Ishikawa (cell line): ENCODE data around the gene CSNK1A1L.

Experiments used
- CEBPB ChIP-seq: IDR thresholded peaks from 2 replicates; pipeline ENCODE4 v1.6.1; 2012
- CREB1 ChIP-seq: IDR thresholded peaks from 2 replicates; pipeline ENCODE4 v1.6.1; 2012; ENCODE audit warnings: low read depth
- EGR1 ChIP-seq: IDR thresholded peaks from 2 replicates; pipeline ENCODE4 v1.6.1; 2012
- EP300 ChIP-seq: IDR thresholded peaks from 2 replicates; pipeline ENCODE4 v1.6.1; 2012; ENCODE audit warnings: borderline replicate concordance
- FOXM1 ChIP-seq: IDR thresholded peaks from 2 replicates; pipeline ENCODE4 v1.6.1; 2012; ENCODE audit warnings: low read depth, borderline replicate concordance
- MAX ChIP-seq: IDR thresholded peaks from 2 replicates; pipeline ENCODE4 v1.6.1; 2012
- NFIC ChIP-seq: IDR thresholded peaks from 2 replicates; pipeline ENCODE4 v1.6.1; 2012
- RAD21 ChIP-seq: IDR thresholded peaks from 2 replicates; pipeline ENCODE4 v1.6.1; 2012; ENCODE audit warnings: low read depth
- REST ChIP-seq: IDR thresholded peaks from 2 replicates; pipeline ENCODE4 v1.6.1; 2012; ENCODE audit warnings: low read depth, mild to moderate bottlenecking
- TAF1 ChIP-seq: IDR thresholded peaks from 2 replicates; pipeline ENCODE4 v1.6.1; 2012; ENCODE audit warnings: low read depth, mild to moderate bottlenecking
- TCF12 ChIP-seq: IDR thresholded peaks from 2 replicates; pipeline ENCODE4 v1.6.1; 2012; ENCODE audit warnings: low read depth
- TEAD4 ChIP-seq: IDR thresholded peaks from 2 replicates; pipeline ENCODE4 v1.6.1; 2012
- USF1 ChIP-seq: IDR thresholded peaks from 2 replicates; pipeline ENCODE4 v1.6.1; 2012
- YY1 ChIP-seq: IDR thresholded peaks from 2 replicates; pipeline ENCODE4 v1.6.1; 2012; ENCODE audit warnings: low read depth
- ZBTB7A ChIP-seq: IDR thresholded peaks from 2 replicates; pipeline ENCODE4 v1.6.1; 2012; ENCODE audit warnings: low read depth

Gene CSNK1A1L

GRCh38 chr13:37105251-37105714, at the start of gene CSNK1A1L:
CSNK1A1L (minus strand) TSS chr13:37105664; CDS start chr13:37105256, 408 bp downstream.
- TF ChIP-seq TCF12 (no peak), RAD21 (no peak), EGR1 (no peak), MAX (no peak), REST (no peak), NFIC (no peak)

GRCh38 chr13:37149380-37149779, 43.9 kb upstream of the CSNK1A1L start:
- TF ChIP-seq YY1 (no peak), TCF12 (no peak), ZBTB7A (no peak), EP300 (no peak), CREB1 (no peak), TEAD4 (no peak), CEBPB (no peak)

GRCh38 chr13:37148501-37148900, 43.0 kb upstream of the CSNK1A1L start:
- no peak for TF ChIP-seq EP300
- TF ChIP-seq REST: no peak
- TF ChIP-seq NFIC: no peak
- TF ChIP-seq EGR1: no peak
- TF ChIP-seq YY1: no peak
- TF ChIP-seq TAF1: no peak
- no peak for TF ChIP-seq MAX
- TF ChIP-seq CEBPB: no peak
- TF ChIP-seq TEAD4: no peak
- no peak for TF ChIP-seq RAD21
- no peak for TF ChIP-seq FOXM1
- no peak for TF ChIP-seq CREB1

- TF ChIP-seq TCF12: no peak
- no peak for TF ChIP-seq TAF1
- TF ChIP-seq CEBPB: no peak
- no peak for TF ChIP-seq RAD21
- TF ChIP-seq EGR1: no peak
- no peak for TF ChIP-seq TEAD4
- no peak for TF ChIP-seq FOXM1
- no peak for TF ChIP-seq EP300
- TF ChIP-seq NFIC: no peak
- TF ChIP-seq ZBTB7A: no peak
- no peak for TF ChIP-seq MAX
Measured at GRCh38 chr13:37144661-37145060, 39.2 kb upstream of the CSNK1A1L start.

- TF ChIP-seq ZBTB7A: no peak
- no peak for TF ChIP-seq MAX
- no peak for TF ChIP-seq YY1
- no peak for TF ChIP-seq CEBPB
- TF ChIP-seq NFIC: no peak
- TF ChIP-seq USF1: no peak
- TF ChIP-seq TCF12: no peak
- TF ChIP-seq REST: no peak
- no peak for TF ChIP-seq TAF1
- TF ChIP-seq FOXM1: no peak
- TF ChIP-seq TEAD4: no peak
- TF ChIP-seq EGR1: no peak
- no peak for TF ChIP-seq EP300
- no peak for TF ChIP-seq RAD21
Measured at GRCh38 chr13:37143911-37144310, 38.4 kb upstream of the CSNK1A1L start.
